DOHH2 (cell line): Measurements from ENCODE around the gene JADE3.

Experiments
- CTCF ChIP-seq: fragments of 200-600 bp; sonication (generic); IDR thresholded peaks from one replicate; pipeline ENCODE4 v1.5.1; 2014; ENCODE audit warnings: antibody characterized with exemption, mild to moderate bottlenecking, low read depth, low read length; ENCODE audit not compliant: poor library complexity, severe bottlenecking
- EZH2phosphoT487 ChIP-seq: fragments of 200-600 bp; sonication (generic); IDR thresholded peaks from 2 replicates; pipeline ENCODE4 v1.6.1; 2017; ENCODE audit warnings: borderline replicate concordance, mild to moderate bottlenecking, antibody characterized with exemption, low read length, moderate library complexity, mixed read lengths

DNA sequence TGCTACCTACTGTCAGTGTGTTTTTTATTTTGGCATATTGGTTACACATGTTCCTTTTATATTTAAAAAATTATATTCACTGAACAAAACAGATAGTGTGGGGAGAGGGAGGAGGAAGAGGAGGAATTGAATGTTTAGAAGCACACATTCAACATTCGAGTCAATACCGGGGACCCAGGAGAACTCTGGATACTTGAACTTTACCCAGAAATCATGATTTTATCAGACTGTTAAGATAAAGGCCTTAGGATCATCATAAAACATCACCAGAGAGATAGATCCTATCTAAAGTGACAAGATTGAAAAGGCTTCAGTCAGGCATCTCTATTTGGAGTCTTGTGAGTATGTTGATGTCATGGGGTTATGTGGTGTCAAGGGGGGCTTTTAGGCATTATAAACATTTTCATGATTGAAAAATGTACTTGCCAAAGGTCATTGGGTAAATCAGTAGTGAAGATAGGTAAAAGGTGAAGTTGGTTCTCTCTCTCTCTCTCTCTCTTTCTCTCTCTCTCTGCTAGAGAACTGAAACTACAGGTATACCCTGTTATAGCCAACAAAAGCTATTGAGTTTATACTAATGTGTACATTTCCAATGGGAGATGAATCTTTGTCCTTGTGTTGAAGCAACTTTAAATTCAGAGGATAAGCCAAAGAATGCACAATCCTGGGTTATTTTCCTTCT is 149.2 kb downstream of the JADE3 start:
- TF ChIP-seq CTCF, result no peak
- no peak for TF ChIP-seq EZH2phosphoT487
